GM12874 (cell line): ENCODE data around the gene HMCN2.
A peak's percentile ranks its signal among the peaks of the same experiment; 100 is the strongest.

ENCODE experiments used
- TF ChIP-seq, protein P1 (sequence below): IDR thresholded peaks from 2 replicates; pipeline ENCODE4 v1.5.1; 2011; ENCODE audit warnings: low read depth, mild to moderate bottlenecking, control low read depth, low read length, moderate library complexity; ENCODE audit not compliant: insufficient read depth

HMCN2 gene

DNA sequence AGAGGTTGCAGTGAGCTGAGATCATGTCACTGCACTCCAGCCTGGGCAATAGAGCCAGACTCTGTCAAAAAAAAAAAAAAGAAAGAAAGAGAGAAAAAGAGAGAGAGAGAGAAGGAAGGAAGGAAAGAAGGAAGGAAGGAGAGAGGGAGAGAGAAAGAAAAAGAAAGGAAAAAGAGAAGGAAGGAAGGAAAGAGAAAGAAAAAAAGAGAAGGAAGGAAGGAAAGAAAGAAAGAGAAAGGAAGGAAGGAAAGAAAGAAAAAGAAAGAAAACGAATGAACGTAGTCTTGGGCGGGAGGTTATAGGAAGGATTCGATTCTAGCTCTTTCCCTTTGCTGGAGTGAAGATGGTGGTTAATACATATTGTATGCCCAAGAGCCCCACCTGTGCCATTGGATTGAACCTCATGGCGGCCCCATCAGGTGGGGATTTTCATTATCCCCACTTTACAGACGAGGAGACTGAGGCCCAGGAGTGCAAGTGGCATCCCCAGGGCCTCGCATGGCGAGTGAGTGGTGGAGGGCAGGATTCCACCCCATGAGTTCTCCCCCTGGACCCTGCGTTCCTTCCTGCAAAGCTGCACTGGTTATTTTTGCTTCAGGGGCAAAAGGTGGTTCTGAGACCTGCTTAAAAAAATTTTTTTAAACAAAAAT is 98.3 kb downstream of the HMCN2 start:
- TF ChIP-seq, protein P1, sequence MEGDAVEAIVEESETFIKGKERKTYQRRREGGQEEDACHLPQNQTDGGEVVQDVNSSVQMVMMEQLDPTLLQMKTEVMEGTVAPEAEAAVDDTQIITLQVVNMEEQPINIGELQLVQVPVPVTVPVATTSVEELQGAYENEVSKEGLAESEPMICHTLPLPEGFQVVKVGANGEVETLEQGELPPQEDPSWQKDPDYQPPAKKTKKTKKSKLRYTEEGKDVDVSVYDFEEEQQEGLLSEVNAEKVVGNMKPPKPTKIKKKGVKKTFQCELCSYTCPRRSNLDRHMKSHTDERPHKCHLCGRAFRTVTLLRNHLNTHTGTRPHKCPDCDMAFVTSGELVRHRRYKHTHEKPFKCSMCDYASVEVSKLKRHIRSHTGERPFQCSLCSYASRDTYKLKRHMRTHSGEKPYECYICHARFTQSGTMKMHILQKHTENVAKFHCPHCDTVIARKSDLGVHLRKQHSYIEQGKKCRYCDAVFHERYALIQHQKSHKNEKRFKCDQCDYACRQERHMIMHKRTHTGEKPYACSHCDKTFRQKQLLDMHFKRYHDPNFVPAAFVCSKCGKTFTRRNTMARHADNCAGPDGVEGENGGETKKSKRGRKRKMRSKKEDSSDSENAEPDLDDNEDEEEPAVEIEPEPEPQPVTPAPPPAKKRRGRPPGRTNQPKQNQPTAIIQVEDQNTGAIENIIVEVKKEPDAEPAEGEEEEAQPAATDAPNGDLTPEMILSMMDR = no peak

GRCh38 chr9:130364619-130365322 is 99.2 kb downstream of the HMCN2 start:
- TF ChIP-seq, protein P1 = no peak

GRCh38 chr9:130365323-130365721 is 99.8 kb downstream of the HMCN2 start:
- TF ChIP-seq, protein P1 = no peak

DNA sequence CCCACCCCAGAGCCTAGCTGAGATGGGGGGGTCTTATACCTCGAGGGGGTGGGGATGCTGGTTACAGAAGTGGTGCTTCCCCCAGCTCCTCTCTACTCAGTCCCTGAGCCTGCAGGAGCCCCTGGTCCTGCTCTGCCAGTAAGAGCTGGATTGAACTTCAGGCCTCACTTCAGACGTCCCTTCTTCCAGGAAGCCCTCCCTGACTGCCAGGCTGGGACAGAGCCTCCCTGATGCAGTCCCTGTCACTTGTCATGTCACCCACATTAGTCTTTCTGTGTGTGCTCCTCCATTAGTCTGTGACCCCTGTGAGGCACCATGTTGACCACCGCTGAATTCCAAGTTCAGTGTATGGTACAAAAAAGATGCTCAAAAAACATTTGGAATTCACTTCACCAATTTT is 100.5 kb downstream of the HMCN2 start:
- TF ChIP-seq, protein P1 = no peak

GRCh38 chr9:130366888-130367550 is 101.5 kb downstream of the HMCN2 start:
- TF ChIP-seq, protein P1 = no peak

- TF ChIP-seq, protein P1 = 0 out of 2 replicates have a peak, but pooled peaks have one; percentile 17
Measured at GRCh38 chr9:130368631-130369103, 103.1 kb downstream of the HMCN2 start.

- TF ChIP-seq, protein P1 = no peak
Measured at GRCh38 chr9:130370226-130370625, 104.7 kb downstream of the HMCN2 start.
